Bronchial epithelial cell (primary cell): ENCODE measurements around the gene GPC4. TPM values are rescaled to one million over a fixed set of nuclear protein-coding genes. Genes with fewer than 3 reads are reported as not detected.

ENCODE experiments used
- DNase-seq: peaks from one replicate; pipeline ENCODE4 v3.0.0-alpha.2; 2010; ENCODE audit warnings: low read depth
- FAIRE-seq: peaks from 2 replicates; lab custom pipeline; 2011; peaks lifted over from hg19 to GRCh38; lab: Jason Lieb, UNC
- H3K27me3 ChIP-seq: 2 replicates; pipeline ENCODE4 v1.5.1; 2011; ENCODE audit warnings: low read length; ENCODE audit not compliant: control insufficient read depth, insufficient read depth
- H3K36me3 ChIP-seq: 2 replicates; pipeline ENCODE4 v1.5.1; 2011; ENCODE audit warnings: low read length; ENCODE audit not compliant: control insufficient read depth, insufficient read depth
- H3K4me3 ChIP-seq: 2 replicates; pipeline ENCODE4 v1.5.1; 2011; ENCODE audit warnings: mild to moderate bottlenecking, low read depth, low read length, control low read depth
- CTCF ChIP-seq: IDR thresholded peaks from 2 replicates; pipeline ENCODE4 v1.5.1; 2011; ENCODE audit warnings: mild to moderate bottlenecking, moderate library complexity, low read length, control low read depth, inconsistent platforms; ENCODE audit not compliant: insufficient read depth, severe bottlenecking
- total RNA-seq: library from RNA; depleted of rRNA; stranded (reverse); fragments of >200 nt; gene quantifications from 2 replicates; pipeline ENCODE4 v1.2.1, GENCODE V29; 2014

The GPC4 gene
- total RNA-seq, 1 donor from 2014 or later: 0.26 TPM

GRCh38 chrX:133373386-133374079 is 41.8 kb downstream of the GPC4 start:
- TF ChIP-seq CTCF: no peak
- DNase-seq (no peak), FAIRE-seq (no peak)
- Histone ChIP-seq H3K36me3 (no peaks in the 10 kb centered on the region), H3K27me3 (no peaks in the 10 kb centered on the region), H3K4me3 (no peak overlapping the region)

GRCh38 chrX:133370696-133371275 is 44.5 kb downstream of the GPC4 start:
- no peak for TF ChIP-seq CTCF
- DNase-seq: no peak
- H3K27me3 ChIP-seq: no peaks in the 10 kb centered on the region
- no peaks in the 10 kb centered on the region for H3K36me3 ChIP-seq
- no peak for FAIRE-seq
- no peak overlapping the region for H3K4me3 ChIP-seq

GRCh38 chrX:133369065-133369464 is 46.2 kb downstream of the GPC4 start:
- FAIRE-seq (no peak), DNase-seq (no peak)
- Histone ChIP-seq H3K36me3 (no peaks in the 10 kb centered on the region), H3K27me3 (no peaks in the 10 kb centered on the region), H3K4me3 (no peak overlapping the region)
- no peak for TF ChIP-seq CTCF

- FAIRE-seq: no peak
- no peak for DNase-seq
- H3K4me3 ChIP-seq: no peak overlapping the region
- TF ChIP-seq CTCF: no peak
- no peaks in the 10 kb centered on the region for H3K27me3 ChIP-seq
- H3K36me3 ChIP-seq: no peaks in the 10 kb centered on the region
Measured at GRCh38 chrX:133366735-133367134, 48.6 kb downstream of the GPC4 start.

GRCh38 chrX:133365871-133366611 is 49.2 kb downstream of the GPC4 start:
- no peak overlapping the region for H3K4me3 ChIP-seq
- no peak for TF ChIP-seq CTCF
- no peaks in the 10 kb centered on the region for H3K36me3 ChIP-seq
- H3K27me3 ChIP-seq: no peaks in the 10 kb centered on the region
- DNase-seq (peak; percentile 49), FAIRE-seq (no peak)
